Activated T-cell treated with anti-CD3 and anti-CD28 coated beads, Interleukin-2, amount 50 U/mL, for 48 hours (primary cell): Measurements from ENCODE around the gene BAIAP2L1.
"Not testable (repeated sequence)": the region's sequence is repeated elsewhere in the genome, so short reads cannot be mapped to it uniquely, and the experiment has no call there.

Experiments used
- DNase-seq, 2 experiments: peaks; one replicate each; pipeline ENCODE4 v3.0.0-alpha.2; 2020

BAIAP2L1 gene

DNA sequence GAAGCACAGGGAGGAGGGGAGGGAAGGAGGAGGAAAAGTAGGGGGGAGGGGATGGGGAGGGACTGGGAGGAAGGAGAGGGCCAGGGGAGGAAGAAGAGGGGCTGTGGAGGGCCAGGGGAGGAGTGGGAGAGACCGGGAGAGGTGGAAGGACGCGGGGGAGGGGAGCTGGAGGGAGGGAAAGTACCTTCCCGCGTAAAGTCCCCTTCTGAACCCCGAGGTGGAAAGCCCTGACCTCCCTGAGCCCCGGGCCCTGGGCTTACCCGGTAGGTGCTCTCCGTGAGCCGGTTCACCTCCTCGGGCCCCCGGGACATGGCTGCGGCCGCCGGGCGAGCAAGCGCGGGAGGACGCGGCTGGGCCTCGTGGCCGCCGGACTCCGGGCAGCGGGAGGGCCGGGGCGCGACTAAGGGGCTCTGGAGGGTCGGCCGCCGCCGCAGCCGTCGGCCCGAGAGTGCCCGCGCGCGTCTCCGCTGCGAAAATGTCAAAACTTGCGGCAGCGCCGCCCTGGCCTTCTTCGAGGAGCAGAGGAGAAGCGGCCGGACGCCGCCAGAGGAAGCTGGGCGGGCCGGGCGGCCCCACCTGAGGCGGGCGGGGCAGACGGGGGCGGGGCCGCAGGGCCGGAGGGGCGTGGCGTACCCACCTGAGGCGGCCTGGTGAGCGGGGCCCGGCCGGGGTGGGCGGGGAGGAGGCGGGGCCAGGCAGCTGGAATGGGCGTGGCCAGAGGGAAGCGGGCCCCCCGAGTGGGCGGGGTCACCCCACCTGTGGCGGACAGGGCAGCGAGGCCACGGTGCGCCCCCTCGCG is at the start of gene BAIAP2L1:
TSS of gene BAIAP2L1 (minus strand) at position 549 of the 799 bp plus-strand sequence. CDS start at position 311, 238 bp downstream.
- peak; percentile 88 to 94 for DNase-seq

- DNase-seq: no peak
These were observed 47.9 kb upstream of the BAIAP2L1 start for GRCh38 chr7:98448766-98449165.

DNA sequence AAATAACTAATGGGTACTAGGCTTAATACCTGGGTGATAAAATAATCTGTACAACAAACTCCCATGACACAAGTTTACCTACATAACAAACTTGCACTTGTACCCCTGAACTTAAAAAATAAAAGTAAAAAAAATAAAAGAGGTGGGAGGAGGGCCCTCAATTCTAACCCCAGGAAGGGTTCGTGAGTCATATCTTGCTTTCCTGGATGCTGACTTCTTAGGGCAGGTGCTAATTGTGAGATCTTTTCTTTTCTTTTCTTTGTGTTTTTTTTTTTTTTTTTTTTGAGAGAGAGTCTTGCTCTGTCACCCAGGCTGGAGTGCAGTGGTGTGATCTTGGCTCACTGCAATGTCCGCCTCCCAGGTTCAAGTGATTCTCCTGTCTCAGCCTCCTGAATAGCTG is 40.1 kb upstream of the BAIAP2L1 start:
- DNase-seq: not testable (repeated sequence)

- DNase-seq: no peak
These were observed 38.6 kb upstream of the BAIAP2L1 start for GRCh38 chr7:98439484-98439883.

DNA sequence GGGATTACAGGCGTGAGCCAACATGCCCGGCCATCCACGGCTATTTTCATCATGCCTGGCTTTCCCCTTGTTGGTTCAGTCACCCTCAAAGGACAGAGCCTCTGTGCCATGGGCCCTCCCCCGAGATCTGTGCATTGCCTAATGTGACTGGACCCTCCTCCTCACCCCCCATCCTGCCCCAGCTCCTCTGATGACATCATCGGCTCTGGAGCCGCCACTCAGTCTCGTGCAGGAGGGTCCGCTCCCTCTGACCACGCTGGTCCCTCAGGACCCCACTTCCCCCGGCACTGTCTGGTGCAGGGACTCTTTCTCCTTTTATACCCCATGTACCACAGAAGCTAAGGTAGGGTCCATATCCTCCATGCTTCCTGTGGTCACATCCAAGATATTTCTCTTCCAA is 33.2 kb upstream of the BAIAP2L1 start:
- no peak for DNase-seq

- no peak for DNase-seq
These were observed 28.9 kb upstream of the BAIAP2L1 start for GRCh38 chr7:98429799-98430198.

DNA sequence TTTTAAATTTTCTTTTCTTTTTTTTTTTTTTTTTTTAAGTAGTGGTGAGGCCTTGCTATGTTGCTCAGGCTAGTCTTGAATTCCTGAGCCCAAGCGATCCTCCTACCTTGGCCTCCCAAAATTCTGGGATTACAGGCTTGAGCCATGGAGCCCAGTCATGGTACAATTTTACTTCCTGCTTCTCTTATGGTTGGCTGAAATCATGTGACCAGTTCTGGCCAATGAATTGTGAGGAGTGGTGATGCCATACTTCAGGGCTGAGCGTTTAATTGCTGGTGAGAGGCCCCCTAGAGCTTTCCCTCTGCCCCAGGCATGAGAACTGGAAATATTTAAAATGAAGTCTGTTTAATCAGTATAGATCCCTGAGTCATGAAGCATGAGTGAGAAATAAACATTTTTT is 22.2 kb upstream of the BAIAP2L1 start:
- DNase-seq: no peak

DNA sequence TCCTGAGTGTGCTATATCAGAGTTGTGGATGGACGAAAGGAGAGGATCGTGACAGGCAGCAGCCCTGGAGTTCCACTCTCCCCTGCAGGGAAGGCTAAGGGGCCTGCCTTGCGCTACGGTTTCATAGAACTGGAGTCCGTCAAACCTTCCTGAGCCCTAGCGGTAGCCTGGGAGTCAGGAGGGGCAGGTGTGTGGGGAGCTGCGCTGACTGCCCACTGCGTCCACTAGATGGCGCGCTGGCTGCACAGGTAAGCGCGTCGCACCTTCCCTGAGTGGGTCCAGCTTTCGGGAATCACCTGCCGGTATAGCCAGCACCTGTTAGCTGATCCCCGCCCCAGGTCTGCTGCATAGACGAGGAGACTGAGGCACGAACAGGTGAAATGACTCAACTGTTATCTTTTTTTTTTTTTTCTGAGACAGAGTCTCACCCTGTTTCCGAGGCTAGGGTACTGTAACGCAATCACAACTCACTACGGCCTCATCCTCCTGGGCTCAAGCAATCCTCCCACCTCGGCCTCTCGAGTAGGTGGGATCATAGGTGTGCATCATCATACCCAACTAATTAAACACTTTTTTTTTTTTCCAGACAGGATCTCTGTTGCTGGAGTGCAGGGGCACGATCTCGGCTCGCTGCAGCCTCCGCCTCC is 20.2 kb upstream of the BAIAP2L1 start:
- peak; percentile 65 to 75 for DNase-seq

- DNase-seq: not testable (repeated sequence)
These were observed 19.1 kb upstream of the BAIAP2L1 start for GRCh38 chr7:98419988-98420387.

DNA sequence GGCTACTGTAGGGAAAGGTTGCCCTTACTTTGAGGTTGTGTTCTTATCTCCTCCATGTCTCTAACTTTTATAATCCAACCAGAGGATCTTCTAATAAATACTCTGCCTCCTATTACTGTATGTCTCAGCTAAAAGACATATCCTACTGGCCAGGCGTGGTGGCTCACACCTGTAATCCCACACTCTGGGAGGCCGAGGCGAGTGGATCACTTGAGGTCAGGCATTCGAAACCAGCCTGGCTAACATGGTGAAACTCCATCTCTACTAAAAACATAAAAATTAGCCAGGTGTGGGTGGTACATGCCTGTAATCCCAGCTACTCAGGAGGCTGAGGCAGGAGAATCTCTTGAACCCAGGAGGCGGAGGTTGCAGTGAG is 18.4 kb upstream of the BAIAP2L1 start:
- not testable (repeated sequence) for DNase-seq

- peak; percentile 38 to 52 for DNase-seq
These were observed 17.9 kb upstream of the BAIAP2L1 start for GRCh38 chr7:98418636-98419315.

DNA sequence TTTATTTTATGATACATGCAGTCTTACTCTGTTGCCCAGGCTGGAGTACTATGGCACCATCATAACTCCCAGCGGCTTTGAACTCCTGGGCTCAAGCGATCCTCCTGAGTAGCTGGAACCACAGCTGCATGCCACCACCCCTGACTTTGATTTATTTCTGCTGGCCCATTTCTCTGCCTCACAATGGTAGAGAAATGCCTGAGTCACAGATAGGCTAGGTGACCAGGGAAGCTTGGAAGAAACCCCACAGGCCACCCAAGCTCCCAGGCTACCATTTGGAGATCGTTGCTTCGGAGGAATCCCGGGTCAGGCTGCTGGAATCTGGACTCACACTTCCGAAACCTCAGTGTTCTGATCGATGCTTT is 17.4 kb upstream of the BAIAP2L1 start:
- DNase-seq: no peak

DNA sequence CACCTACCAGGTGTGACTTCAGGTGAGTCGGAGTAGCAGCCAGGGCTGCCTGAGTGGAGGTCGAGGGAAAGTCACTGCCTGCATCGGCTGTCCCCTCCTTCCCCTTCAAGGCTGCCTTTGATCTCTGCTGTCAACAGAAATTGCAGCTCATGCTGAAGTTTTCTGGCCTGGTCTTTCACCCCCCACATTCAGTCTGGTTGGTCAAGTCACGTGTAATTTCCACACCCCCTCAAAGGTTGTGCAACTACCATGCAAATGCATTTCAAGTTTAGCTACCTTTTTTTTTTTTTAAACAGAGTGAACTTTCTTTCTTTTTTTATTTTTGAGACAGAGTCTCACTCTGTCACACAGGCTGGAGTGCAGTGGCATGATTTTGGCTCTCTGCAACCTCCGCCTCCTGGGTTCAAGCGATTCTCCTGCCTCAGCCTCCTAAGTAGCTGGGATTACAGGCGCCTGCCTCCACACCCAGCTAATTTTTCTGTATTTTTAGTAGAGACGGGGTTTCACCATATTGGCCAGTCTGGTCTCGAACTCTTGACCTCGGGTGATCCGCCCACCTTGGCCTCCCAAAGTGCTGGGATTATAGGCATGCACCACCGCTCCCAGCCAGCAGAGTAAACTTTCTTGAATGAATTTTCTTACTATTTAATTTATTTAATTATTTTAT is 16.8 kb upstream of the BAIAP2L1 start:
- DNase-seq: not testable (repeated sequence)

- DNase-seq: no peak
These were observed 13.5 kb upstream of the BAIAP2L1 start for GRCh38 chr7:98414205-98414900.

DNA sequence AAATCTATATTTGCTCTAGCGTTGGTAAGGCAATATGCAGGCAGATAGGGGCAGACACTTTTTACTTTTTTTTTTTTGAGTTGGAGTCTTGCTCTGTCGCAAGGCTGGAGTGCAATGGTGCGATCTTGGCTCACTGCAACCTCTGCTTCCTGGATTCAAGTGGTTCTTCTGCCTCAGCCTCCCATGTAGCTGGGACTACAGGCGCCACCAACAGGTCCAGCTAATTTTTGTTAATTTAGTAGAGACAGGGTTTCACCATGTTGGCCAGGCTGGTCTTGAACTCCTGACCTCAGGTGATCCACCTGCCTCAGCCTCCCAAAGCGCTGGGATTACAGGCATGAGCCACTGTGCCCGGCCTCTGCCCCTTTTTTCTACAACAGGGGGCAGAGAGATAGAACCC is 12.8 kb upstream of the BAIAP2L1 start:
- DNase-seq: not testable (repeated sequence)

GRCh38 chr7:98409843-98410242 is 9.0 kb upstream of the BAIAP2L1 start:
- no peak for DNase-seq

- not testable (repeated sequence) for DNase-seq
These were observed 7.3 kb upstream of the BAIAP2L1 start for GRCh38 chr7:98408146-98408545.

GRCh38 chr7:98406827-98407226 is 5.9 kb upstream of the BAIAP2L1 start:
- no peak for DNase-seq

GRCh38 chr7:98404840-98405239 is 4.0 kb upstream of the BAIAP2L1 start:
- DNase-seq: no peak

DNA sequence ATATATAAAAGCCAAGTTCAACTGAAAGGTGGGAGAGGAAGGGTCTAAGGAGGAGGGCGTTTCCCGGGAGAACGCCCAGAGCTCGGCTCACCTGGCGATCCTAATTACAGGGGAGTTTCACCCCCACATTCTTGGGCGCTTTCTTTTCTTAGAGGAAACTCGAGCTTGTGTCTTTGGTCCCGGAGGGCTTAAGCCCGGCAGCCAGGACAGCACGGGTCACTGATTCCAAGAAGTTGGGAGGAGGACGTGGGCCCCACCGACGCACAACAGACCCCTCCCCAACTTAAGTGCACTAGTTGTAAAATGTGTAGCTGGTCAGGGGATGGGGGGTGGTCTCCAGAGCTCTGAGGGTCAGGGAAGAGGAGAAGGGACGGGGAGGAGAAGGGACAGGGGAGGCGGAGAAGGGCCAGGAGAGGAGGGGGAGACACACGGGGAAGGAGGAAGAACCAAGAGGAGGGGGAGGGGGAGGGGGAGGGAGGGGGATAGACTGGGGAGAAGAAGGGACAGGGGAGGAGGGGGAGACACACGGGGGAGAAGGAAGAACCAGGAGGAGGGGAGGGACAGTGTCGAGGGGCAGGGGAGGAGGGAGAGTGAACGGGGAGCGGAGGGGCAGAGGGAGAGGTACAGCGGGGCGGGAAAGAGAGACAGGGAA is 874 bp downstream of the BAIAP2L1 start:
- no peak for DNase-seq

GRCh38 chr7:98399462-98399861 is 1.4 kb downstream of the BAIAP2L1 start:
- no peak for DNase-seq
